Globus pallidus (tissue), 1 donor: ENCODE measurements around the gene WSB2.
A peak's percentile ranks its signal among the peaks of the same experiment; 100 is the strongest.
"Not testable (repeated sequence)": the region's sequence is repeated elsewhere in the genome, so short reads cannot be mapped to it uniquely, and the experiment has no call there.

Source experiments
- DNase-seq: peaks from one replicate; pipeline ENCODE4 v3.0.0-alpha.2; 2015; ENCODE audit warnings: low spot score

The WSB2 gene

DNA sequence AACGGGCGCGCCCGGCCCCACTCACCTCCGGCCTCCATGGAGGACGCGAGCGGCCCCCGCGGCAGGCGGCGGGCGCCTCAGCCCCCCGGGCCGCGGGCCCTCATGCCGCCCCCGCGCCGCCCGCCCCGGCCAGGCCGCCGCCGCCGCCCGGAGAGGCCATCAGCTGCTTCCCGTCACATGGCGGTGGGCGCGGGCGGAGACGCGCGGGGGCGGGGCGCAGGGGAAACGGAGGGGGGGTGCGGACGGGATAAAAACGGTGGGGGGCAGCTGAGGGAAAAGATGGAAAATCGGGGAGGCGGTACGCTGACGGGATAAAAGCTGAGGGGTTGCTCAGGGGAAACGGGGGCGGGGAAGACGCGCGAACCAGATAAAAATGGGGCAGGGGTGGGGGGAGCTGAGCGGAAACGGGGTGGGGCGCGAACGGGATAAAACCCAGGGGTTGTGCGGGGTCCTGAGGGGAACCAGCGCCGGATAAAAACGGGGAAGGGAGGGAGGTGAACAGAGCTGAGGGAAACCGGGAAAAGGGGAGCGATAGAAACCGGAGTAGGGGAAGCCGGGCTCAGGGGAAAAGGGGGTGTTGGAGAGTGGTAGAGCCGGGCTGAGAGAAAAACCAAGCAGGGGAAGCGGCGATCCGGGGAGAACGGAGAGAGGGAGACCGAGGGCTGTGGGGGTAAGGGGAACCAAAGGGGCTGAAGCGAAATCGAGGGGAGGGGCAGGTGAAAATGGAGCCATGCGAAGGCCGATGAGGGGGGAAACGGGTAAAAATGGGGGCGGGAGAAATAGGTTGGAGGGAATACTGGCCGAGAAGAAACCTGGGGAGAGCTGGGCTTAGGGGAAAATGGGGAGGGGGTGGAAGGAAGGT is at the start of gene WSB2:
Gene WSB2, minus strand, starts transcription at position 169 of the 862 bp plus-strand sequence. Its CDS starts 131 bp downstream, at position 38.
- peak; percentile 75 for DNase-seq

DNA sequence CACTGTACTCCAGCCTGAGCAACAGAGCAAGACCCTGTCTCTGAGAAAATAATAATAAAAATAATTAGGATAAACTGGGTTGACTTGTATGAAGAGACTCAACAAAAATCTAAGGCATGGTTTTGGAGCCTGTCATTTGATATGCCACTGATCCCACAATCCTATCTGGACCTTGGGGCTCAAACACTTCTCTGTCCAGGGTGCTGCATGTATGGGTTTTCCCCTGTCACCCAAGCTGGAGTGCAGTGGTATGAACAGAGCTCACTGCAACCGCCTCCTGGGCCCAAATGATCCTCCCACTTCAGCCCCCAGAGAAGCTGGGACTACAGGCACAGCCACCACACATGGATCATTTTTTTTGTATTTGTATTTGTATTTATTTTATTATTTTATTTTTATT is 48.1 kb upstream of the WSB2 start:
- DNase-seq, result no peak

- DNase-seq, result no peak
These were observed 46.7 kb upstream of the WSB2 start for GRCh38 chr12:118107694-118108093.

DNA sequence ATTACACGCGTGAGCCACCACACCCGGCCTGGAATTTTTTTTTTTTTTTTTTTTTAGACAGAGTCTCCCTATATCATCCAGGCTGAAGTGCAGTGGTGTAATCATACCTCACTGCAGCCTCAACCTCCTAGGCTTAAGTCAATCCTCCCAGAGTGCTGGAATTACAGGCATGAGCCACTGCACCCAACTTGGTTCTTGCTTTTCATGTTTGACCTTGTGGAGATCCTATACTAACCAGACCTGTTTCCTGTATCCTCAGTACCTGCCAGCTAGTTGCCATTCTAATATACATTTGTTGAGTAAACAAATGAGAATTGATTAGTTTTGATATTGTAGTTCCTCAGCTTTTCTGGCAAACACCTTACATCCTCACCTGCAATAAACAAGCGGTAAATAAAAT is 46.0 kb upstream of the WSB2 start:
- no peak for DNase-seq

DNA sequence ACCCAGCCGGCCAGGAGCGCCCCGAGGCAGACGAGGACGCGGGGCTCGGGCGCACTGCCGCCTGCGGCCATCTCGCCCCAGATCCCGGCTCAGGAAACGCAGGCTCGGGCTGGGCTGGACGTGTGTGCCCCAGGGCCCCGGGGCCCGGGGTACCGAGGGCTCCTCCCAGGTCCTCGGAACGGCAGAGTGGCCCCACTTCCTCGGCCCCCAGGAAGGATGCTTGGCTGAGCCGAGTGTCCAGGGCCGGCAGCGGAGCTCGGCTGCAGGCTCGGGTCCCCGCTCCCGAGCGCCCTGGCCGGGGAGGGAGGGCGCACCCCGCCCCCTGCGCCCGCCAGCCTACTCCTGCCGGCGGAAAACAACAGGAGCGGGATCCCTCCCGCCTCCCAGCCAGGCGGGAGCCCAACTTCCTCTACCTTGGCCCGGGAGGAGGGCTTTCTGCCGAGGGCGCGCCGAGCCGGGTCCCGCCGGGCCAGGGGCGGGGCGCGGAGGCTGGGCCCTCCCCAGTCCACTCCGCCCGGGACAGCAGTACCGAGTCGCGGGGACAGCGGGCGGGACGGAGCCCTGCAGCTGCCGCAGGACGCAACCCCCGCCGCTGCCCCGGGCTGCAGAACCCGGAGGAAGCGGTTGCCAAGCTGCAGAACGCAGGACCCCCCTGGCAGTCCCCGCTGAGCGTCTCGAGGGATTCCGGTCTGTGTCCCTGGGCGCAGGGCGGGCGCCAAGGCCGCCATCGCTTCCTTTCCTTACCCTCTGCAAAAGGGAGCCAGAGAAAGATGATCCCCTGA is 42.8 kb upstream of the WSB2 start, which contains the start of gene VSIG10:
Gene VSIG10, minus strand, starts transcription at position 411 of the 782 bp plus-strand sequence. Its CDS starts 340 bp downstream, at position 71.
- DNase-seq, result peak; percentile 53

GRCh38 chr12:118103201-118103600 is 42.2 kb upstream of the WSB2 start:
- DNase-seq, result no peak

GRCh38 chr12:118102609-118103008 is 41.6 kb upstream of the WSB2 start:
- no peak for DNase-seq

GRCh38 chr12:118102070-118102469 is 41.1 kb upstream of the WSB2 start:
- no peak for DNase-seq

GRCh38 chr12:118101051-118101450 is 40.1 kb upstream of the WSB2 start:
- DNase-seq, result no peak

- no peak for DNase-seq
These were observed 38.1 kb upstream of the WSB2 start for GRCh38 chr12:118098911-118099671.

GRCh38 chr12:118098401-118098800 is 37.4 kb upstream of the WSB2 start:
- no peak for DNase-seq

DNA sequence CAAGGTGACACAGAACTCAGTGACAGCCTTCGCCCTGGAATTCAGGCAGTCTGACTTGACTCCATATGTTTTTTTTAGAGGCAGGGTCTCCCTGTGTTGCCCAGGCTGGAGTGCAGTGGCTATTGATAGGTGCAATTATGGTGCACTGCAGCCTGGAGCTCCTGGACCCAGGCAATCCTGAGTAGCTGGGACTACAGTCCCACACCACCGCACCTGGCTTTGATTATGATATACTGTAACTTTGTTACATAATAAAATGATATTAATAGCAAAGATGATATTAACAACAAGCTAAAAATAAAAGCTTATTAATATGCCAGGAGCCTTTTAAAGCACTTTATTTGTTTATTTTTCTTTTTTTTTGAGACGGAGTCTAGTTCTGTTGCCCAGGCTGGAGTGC is 33.1 kb upstream of the WSB2 start:
- DNase-seq, result no peak

DNA sequence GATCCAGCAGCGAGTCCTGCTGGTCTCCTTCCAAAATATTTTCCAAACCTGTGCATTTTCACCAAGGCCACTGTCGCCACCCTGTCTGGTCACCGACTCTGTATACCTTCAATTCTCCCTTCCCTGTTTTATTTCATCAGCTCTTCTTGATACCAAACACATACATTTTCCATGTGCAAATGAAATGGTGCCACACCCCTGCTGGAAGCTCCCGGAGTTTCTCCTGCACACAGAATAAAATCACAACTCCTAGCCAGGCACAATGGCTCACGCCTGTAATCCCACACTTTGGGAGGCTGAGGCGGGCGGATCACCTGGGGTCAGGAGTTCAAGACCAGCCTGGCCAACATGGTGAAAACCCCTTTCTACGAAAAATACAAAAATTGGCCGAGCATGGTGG is 28.8 kb upstream of the WSB2 start:
- DNase-seq, result no peak

- no peak for DNase-seq
These were observed 21.2 kb upstream of the WSB2 start for GRCh38 chr12:118082161-118082560.

DNA sequence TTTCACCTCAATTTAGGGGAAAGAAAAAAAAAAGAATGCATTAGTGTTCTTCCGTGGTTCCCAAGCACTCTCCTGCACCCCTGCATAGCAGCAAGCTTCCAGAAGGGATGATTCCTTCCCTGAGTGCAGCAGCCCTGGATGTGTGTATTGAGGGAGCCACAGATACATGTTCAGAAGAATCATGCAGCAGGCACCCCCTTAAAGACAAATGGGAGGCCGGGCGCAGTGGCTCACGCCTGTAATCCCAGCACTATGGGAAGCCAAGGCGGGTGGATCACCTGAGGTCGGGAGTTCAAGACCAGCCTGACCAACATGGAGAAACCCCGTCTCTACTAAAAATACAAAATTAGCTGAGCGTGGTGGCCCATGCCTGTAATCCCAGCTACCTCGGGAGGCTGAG is 20.5 kb upstream of the WSB2 start:
- DNase-seq, result not testable (repeated sequence)

- no peak for DNase-seq
These were observed 12.8 kb upstream of the WSB2 start for GRCh38 chr12:118073768-118074167.

DNA sequence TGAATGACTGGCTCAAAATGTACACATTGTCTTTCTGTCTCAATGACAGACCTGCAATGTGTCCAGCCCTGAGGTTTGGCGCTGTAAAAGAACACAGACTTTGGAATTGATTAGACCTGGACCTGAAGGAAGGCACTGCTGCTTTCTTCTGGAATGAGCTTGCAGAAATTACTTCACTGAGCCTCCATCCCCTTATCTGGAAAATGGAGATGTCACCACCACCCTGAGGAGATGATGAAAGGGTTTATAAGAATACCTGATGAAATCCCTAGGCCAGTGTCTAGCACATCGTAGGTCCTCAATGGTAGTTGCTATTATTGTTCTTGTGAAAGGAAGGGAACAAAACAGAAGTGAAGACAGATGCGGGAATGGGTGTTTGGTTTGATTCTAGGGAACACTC is 9.7 kb upstream of the WSB2 start:
- no peak for DNase-seq

DNA sequence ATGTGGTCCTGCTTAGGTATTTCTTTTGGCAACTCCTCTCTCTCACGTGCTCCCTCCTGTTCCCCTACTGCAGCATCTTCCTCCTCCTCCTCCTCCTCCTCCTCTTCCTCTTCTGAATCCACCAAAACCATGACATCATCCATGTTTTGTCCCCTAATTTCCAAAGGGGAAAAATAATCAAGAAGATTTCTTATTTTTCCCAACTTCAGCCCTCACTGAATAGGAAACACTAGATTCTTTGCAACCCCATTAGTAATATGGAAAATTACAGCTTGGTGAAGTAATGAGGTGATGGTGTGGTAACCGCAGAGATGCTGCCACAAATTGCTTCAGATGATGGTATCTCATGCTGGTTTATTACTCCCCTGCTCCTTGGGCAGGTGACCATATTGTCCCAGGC is 7.5 kb upstream of the WSB2 start:
- no peak for DNase-seq

DNA sequence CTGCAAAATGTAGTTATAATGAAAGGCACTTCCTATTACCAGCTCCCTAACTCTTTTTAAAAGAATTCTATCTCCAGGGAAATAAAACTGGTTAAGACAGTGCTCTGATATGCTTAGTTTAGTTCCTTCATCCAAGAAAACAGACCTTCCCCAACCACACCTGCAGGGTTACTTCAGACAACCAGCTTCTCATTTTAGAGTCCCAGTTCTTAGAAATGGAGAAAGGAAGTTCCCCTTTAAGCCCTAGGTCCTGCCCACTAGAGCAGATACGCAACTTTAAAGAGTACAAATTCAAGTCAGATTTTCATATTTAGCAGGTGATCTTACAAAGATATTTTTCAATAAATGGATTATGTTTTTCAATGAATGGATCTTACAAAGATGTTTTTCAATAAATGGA is 4.4 kb upstream of the WSB2 start:
- DNase-seq, result no peak

- DNase-seq, result no peak
These were observed 3.6 kb upstream of the WSB2 start for GRCh38 chr12:118064608-118065007.

GRCh38 chr12:118063576-118064391 is 2.8 kb upstream of the WSB2 start:
- no peak for DNase-seq
